CD4-positive, alpha-beta T cell treated with Interleukin-1 beta for 1 hour (primary cell): Measurements from ENCODE around the gene MYO18B.

Source experiments
- DNase-seq, 2 donors: peaks; one replicate each; pipeline ENCODE4 v3.0.0-alpha.2; 2020 to 2022

Gene MYO18B

GRCh38 chr22:25751174-25751581 lies 9.2 kb downstream of the MYO18B start:
- no peak for DNase-seq

- DNase-seq = no peak
Measured at GRCh38 chr22:25752615-25753214, 10.7 kb downstream of the MYO18B start.

GRCh38 chr22:25753252-25753651 lies 11.3 kb downstream of the MYO18B start:
- no peak for DNase-seq

- DNase-seq = no peak
Measured at GRCh38 chr22:25754527-25755202, 12.7 kb downstream of the MYO18B start.

- no peak for DNase-seq
Measured at GRCh38 chr22:25757686-25758085, 15.7 kb downstream of the MYO18B start.

- DNase-seq = no peak
Measured at GRCh38 chr22:25758316-25758715, 16.3 kb downstream of the MYO18B start.

GRCh38 chr22:25759825-25760231 lies 17.8 kb downstream of the MYO18B start:
- no peak for DNase-seq

- no peak for DNase-seq
Measured at GRCh38 chr22:25760294-25760693, 18.3 kb downstream of the MYO18B start.

GRCh38 chr22:25760848-25761595 lies 19.0 kb downstream of the MYO18B start:
- no peak for DNase-seq

GRCh38 chr22:25762147-25762546 lies 20.2 kb downstream of the MYO18B start:
- DNase-seq = no peak

GRCh38 chr22:25763239-25763777 lies 21.3 kb downstream of the MYO18B start:
- no peak for DNase-seq

GRCh38 chr22:25764270-25765015 lies 22.5 kb downstream of the MYO18B start:
- no peak for DNase-seq

GRCh38 chr22:25765016-25765367 lies 23.0 kb downstream of the MYO18B start:
- DNase-seq = no peak

- no peak for DNase-seq
Measured at GRCh38 chr22:25765801-25766200, 23.8 kb downstream of the MYO18B start.

- DNase-seq = no peak
Measured at GRCh38 chr22:25766418-25766817, 24.4 kb downstream of the MYO18B start.

GRCh38 chr22:25770333-25770732 lies 28.3 kb downstream of the MYO18B start:
- DNase-seq = no peak

- DNase-seq = no peak
Measured at GRCh38 chr22:25772288-25772687, 30.3 kb downstream of the MYO18B start.

- DNase-seq = no peak
Measured at GRCh38 chr22:25774575-25775026, 32.6 kb downstream of the MYO18B start.

GRCh38 chr22:25775531-25775930 lies 33.5 kb downstream of the MYO18B start:
- no peak for DNase-seq

GRCh38 chr22:25777411-25777810 lies 35.4 kb downstream of the MYO18B start:
- no peak for DNase-seq

GRCh38 chr22:25777870-25778269 lies 35.9 kb downstream of the MYO18B start:
- no peak for DNase-seq

GRCh38 chr22:25779426-25779825 lies 37.4 kb downstream of the MYO18B start:
- no peak for DNase-seq

- no peak for DNase-seq
Measured at GRCh38 chr22:25779890-25780289, 37.9 kb downstream of the MYO18B start.
